ENCODE data around the gene TRPV6.

TRPV6 gene

GRCh38 chr7:142914121-142914520 lies 28.6 kb upstream of the TRPV6 start:
- TF ChIP-seq CTCF (IDR thresholded peaks at IDR 0.05), result no peak

- TF ChIP-seq CTCF (IDR thresholded peaks at IDR 0.05), result no peak
Observed at GRCh38 chr7:142913566-142913965, 28.0 kb upstream of the TRPV6 start.

GRCh38 chr7:142913051-142913450 lies 27.5 kb upstream of the TRPV6 start:
- TF ChIP-seq CTCF (IDR thresholded peaks at IDR 0.05), result no peak

- no peak for TF ChIP-seq CTCF (IDR thresholded peaks at IDR 0.05)
Observed at GRCh38 chr7:142910481-142910880, 24.9 kb upstream of the TRPV6 start.

- TF ChIP-seq CTCF (IDR thresholded peaks at IDR 0.05), result no peak
Observed at GRCh38 chr7:142910031-142910433, 24.5 kb upstream of the TRPV6 start.

GRCh38 chr7:142908921-142909890 lies 23.7 kb upstream of the TRPV6 start:
- TF ChIP-seq CTCF (IDR thresholded peaks at IDR 0.05), result peak; percentile 62

- no peak for TF ChIP-seq CTCF (IDR thresholded peaks at IDR 0.05)
Observed at GRCh38 chr7:142908290-142908689, 22.7 kb upstream of the TRPV6 start.

Data from LNCAP (cell line).